ENCODE results near the gene CCDC33.

- no peak for TF ChIP-seq REST (IDR thresholded peaks at IDR 0.05; ENCODE audit: unreplicated experiment)
- no peak for TF ChIP-seq CTCF (conservative IDR thresholded peaks at IDR 0.05; ENCODE audit: low read depth in 2 of 2)
- no peak for TF ChIP-seq ETS1 (IDR thresholded peaks at IDR 0.05)
- no peak for TF ChIP-seq POLR2AphosphoS5 (IDR thresholded peaks at IDR 0.05; ENCODE audit: low read depth)
- no peak for TF ChIP-seq EZH2 (IDR thresholded peaks at IDR 0.05; ENCODE audit: low read depth, unreplicated experiment)
- TF ChIP-seq CREB1 (CRISPR knock-in tag; IDR thresholded peaks at IDR 0.05; ENCODE audit: low read depth), result no peak
- no peak for TF ChIP-seq JUNB (IDR thresholded peaks at IDR 0.05; ENCODE audit: unreplicated experiment)
- no peak for TF ChIP-seq EZH2phosphoT487 (IDR thresholded peaks at IDR 0.05; ENCODE audit: unreplicated experiment)
- TF ChIP-seq STAT1 (IDR thresholded peaks at IDR 0.05; ENCODE audit: unreplicated experiment), result no peak
- no peak for TF ChIP-seq ZNF114 (CRISPR knock-in tag; IDR thresholded peaks at IDR 0.05)
- TF ChIP-seq ZNF331 (CRISPR knock-in tag; IDR thresholded peaks at IDR 0.05; ENCODE audit: low read depth), result no peak
- TF ChIP-seq NANOG (IDR thresholded peaks at IDR 0.05; ENCODE audit: borderline replicate concordance), result no peak
- TF ChIP-seq ZNF462 (CRISPR knock-in tag; IDR thresholded peaks at IDR 0.05), result no peak
Observed at GRCh38 chr15:74337146-74337545, 101.0 kb downstream of the CCDC33 start.

Data from GM23338 (cell line).